ENCODE results near the gene SVIL.

The SVIL gene

GRCh38 chr10:29652192-29652591 is 17.4 kb upstream of the SVIL start:
- no peak for TF ChIP-seq CTCF (IDR thresholded peaks at IDR 0.05; ENCODE audit: low read depth, low read length)
- H3K4me3 ChIP-seq (ENCODE audit: low read depth, low read length), result no peak overlapping the region
- peaks cover 10% of the 10 kb centered on the region for H3K4me1 ChIP-seq
- H3K27me3 ChIP-seq, result no peaks in the 10 kb centered on the region
- H3K36me3 ChIP-seq, result peaks cover 7% of the 10 kb centered on the region
- H3K9me3 ChIP-seq, result no peaks in the 10 kb centered on the region; the same call in 1 of the 2 replicates
- DNase-seq, result no peak

GRCh38 chr10:29651767-29652166 is 17.0 kb upstream of the SVIL start:
- no peak for TF ChIP-seq CTCF (IDR thresholded peaks at IDR 0.05; ENCODE audit: low read depth, low read length)
- no peak for DNase-seq
- Histone ChIP-seq H3K9me3 (no peaks in the 10 kb centered on the region; the same call in 1 of the 2 replicates), H3K4me3 (ENCODE audit: low read depth, low read length) (no peak overlapping the region), H3K4me1 (peaks cover 14% of the 10 kb centered on the region), H3K27me3 (no peaks in the 10 kb centered on the region), H3K36me3 (peaks cover 3% of the 10 kb centered on the region)

- Histone ChIP-seq H3K36me3 (no peaks in the 10 kb centered on the region; the same call in 1 of the 2 replicates), H3K27me3 (no peaks in the 10 kb centered on the region), H3K4me3 (ENCODE audit: low read depth, low read length) (no peak overlapping the region), H3K4me1 (peaks cover 22% of the 10 kb centered on the region), H3K9me3 (no peaks in the 10 kb centered on the region; the same call in 1 of the 2 replicates)
- no peak for TF ChIP-seq CTCF (IDR thresholded peaks at IDR 0.05; ENCODE audit: low read depth, low read length)
- no peak for DNase-seq
Measured at GRCh38 chr10:29650552-29650944, 15.8 kb upstream of the SVIL start.

GRCh38 chr10:29649561-29650551 is 15.1 kb upstream of the SVIL start:
- H3K27me3 ChIP-seq, result no peaks in the 10 kb centered on the region
- DNase-seq, result no peak
- H3K4me1 ChIP-seq, result peaks cover 28% of the 10 kb centered on the region
- H3K36me3 ChIP-seq, result no peaks in the 10 kb centered on the region; the same call in 1 of the 2 replicates
- no peak for TF ChIP-seq CTCF (IDR thresholded peaks at IDR 0.05; ENCODE audit: low read depth, low read length)
- no peaks in the 10 kb centered on the region; the same call in 1 of the 2 replicates for H3K9me3 ChIP-seq
- no peak overlapping the region for H3K4me3 ChIP-seq (ENCODE audit: low read depth, low read length)

- peaks cover 28% of the 10 kb centered on the region for H3K4me1 ChIP-seq
- TF ChIP-seq CTCF (IDR thresholded peaks at IDR 0.05; ENCODE audit: low read depth, low read length), result no peak
- H3K4me3 ChIP-seq (ENCODE audit: low read depth, low read length), result no peak overlapping the region
- no peaks in the 10 kb centered on the region for H3K27me3 ChIP-seq
- no peaks in the 10 kb centered on the region for H3K36me3 ChIP-seq
- DNase-seq, result no peak
- no peaks in the 10 kb centered on the region; the same call in 1 of the 2 replicates for H3K9me3 ChIP-seq
Measured at GRCh38 chr10:29648983-29649268, 14.2 kb upstream of the SVIL start.
